Endodermal cell (in vitro differentiated cells): ENCODE results near the gene NPAS3. TPM values are rescaled to one million over a fixed set of nuclear protein-coding genes. Genes with fewer than 3 reads are reported as not detected.

ENCODE experiments used
- DNase-seq: peaks from one replicate; pipeline ENCODE4 v3.0.0-alpha.2; 2017
- H3K27ac ChIP-seq: 2 replicates; pipeline ENCODE4 v1.5.1; 2013; ENCODE audit warnings: mild to moderate bottlenecking, low read depth, low read length, moderate library complexity
- H3K27me3 ChIP-seq: 2 replicates; pipeline ENCODE4 v1.6.1; 2013; ENCODE audit warnings: mild to moderate bottlenecking, low read length, moderate library complexity; ENCODE audit not compliant: insufficient read depth, control insufficient read depth, poor library complexity, severe bottlenecking
- H3K36me3 ChIP-seq: 2 replicates; pipeline ENCODE4 v1.7.0; 2013; ENCODE audit warnings: mild to moderate bottlenecking, low read length, moderate library complexity; ENCODE audit not compliant: control insufficient read depth, insufficient read depth
- H3K4me1 ChIP-seq: one replicate; pipeline ENCODE4 v1.7.0; 2013; ENCODE audit warnings: low read length; ENCODE audit not compliant: control insufficient read depth, insufficient read depth
- H3K4me3 ChIP-seq: 2 replicates; pipeline ENCODE4 v1.5.1; 2013; ENCODE audit warnings: mild to moderate bottlenecking, low read length, moderate library complexity
- H3K9ac ChIP-seq: 2 replicates; pipeline ENCODE4 v1.6.1; 2013; ENCODE audit warnings: mild to moderate bottlenecking, low read length, moderate library complexity; ENCODE audit not compliant: poor library complexity, severe bottlenecking; ENCODE audit errors: extremely low read depth
- H3K9me3 ChIP-seq: 2 replicates; pipeline ENCODE4 v1.6.1; 2013; ENCODE audit warnings: mild to moderate bottlenecking, low read length, moderate library complexity; ENCODE audit not compliant: control insufficient read depth
- H3K27ac Mint-ChIP-seq: 2 replicates; pipeline ENCODE4 v1.8.0; 2020; ENCODE audit warnings: mixed read lengths
- H3K27me3 Mint-ChIP-seq: 2 replicates; pipeline ENCODE4 v1.8.0; 2021; ENCODE audit warnings: mild to moderate bottlenecking, mixed read lengths; ENCODE audit not compliant: insufficient read depth
- H3K36me3 Mint-ChIP-seq: 2 replicates; pipeline ENCODE4 v1.8.0; 2020; ENCODE audit warnings: low read depth, mixed read lengths
- H3K4me1 Mint-ChIP-seq: 2 replicates; pipeline ENCODE4 v1.8.0; 2020; ENCODE audit warnings: mixed read lengths
- H3K4me3 Mint-ChIP-seq: 2 replicates; pipeline ENCODE4 v1.8.0; 2020; ENCODE audit warnings: mild to moderate bottlenecking, moderate library complexity, mixed read lengths
- H3K9me3 Mint-ChIP-seq: 2 replicates; pipeline ENCODE4 v1.8.0; 2020; ENCODE audit warnings: mild to moderate bottlenecking, mixed read lengths
- CTCF ChIP-seq: fragments of 200-600 bp; sonication (generic); conservative IDR thresholded peaks from 2 replicates; pipeline ENCODE4 v1.5.0; 2021; ENCODE audit warnings: antibody characterized with exemption, mild to moderate bottlenecking
- WGBS, 2 experiments: methylation state at CpG; one replicate each; pipeline versions ENCODE4 v1.1.5 to v1.1.7; 2013; ENCODE audit warnings: missing lambda C conversion rate in 2 of 2, mixed read lengths in 1 of 2; ENCODE audit not compliant: insufficient coverage in 1 of 2, insufficient read length in 1 of 2; 5-methylcytosine and 5-hydroxymethylcytosine counted together
- total RNA-seq, 2 donors: library from RNA; stranded (reverse); fragmentation: NEBNext Ultra II Directional in 1 of 2; extraction: Animal tissue kit (Norgen Biotek cat#: 25700) in 1 of 2; gene quantifications; 2 replicates in 1 of 2; 3 replicates in 1 of 2; pipeline ENCODE4 v1.2.1, GENCODE V29; 2021

The NPAS3 gene
- total RNA-seq, 2 donors from 2014 or later: 1.4 to 1.6 TPM

GRCh38 chr14:33553706-33554278, 615.1 kb downstream of the NPAS3 start:
- no peaks in the 10 kb centered on the region for H3K9me3 Mint-ChIP-seq

GRCh38 chr14:33554988-33555387, 616.3 kb downstream of the NPAS3 start:
- no peak for DNase-seq
- 96 to 100% methylated on average over 2 of the region's 2 CpGs for WGBS, 2 experiments
- Histone ChIP-seq H3K36me3 (no peaks in the 10 kb centered on the region), H3K27ac (no peak overlapping the region), H3K4me3 (no peak overlapping the region), H3K27me3 (no peaks in the 10 kb centered on the region), H3K4me1 (no peaks in the 10 kb centered on the region), H3K9ac (no peak overlapping the region), H3K9me3 (no peaks in the 10 kb centered on the region)
- Mint-ChIP-seq H3K4me3 (no peak overlapping the region), H3K36me3 (no peaks in the 10 kb centered on the region), H3K9me3 (no peaks in the 10 kb centered on the region), H3K27me3 (peaks cover 2% of the 10 kb centered on the region), H3K4me1 (peaks cover 2% of the 10 kb centered on the region), H3K27ac (no peak overlapping the region)
- TF ChIP-seq CTCF: no peak

More at GRCh38 chr14:33553706-33554278, 615.1 kb downstream of the NPAS3 start:
- Histone ChIP-seq H3K36me3 (no peaks in the 10 kb centered on the region), H3K27me3 (no peaks in the 10 kb centered on the region), H3K9me3 (no peaks in the 10 kb centered on the region), H3K4me1 (no peaks in the 10 kb centered on the region), H3K27ac (no peak overlapping the region), H3K4me3 (no peak overlapping the region), H3K9ac (no peak overlapping the region)
- Mint-ChIP-seq H3K4me3 (no peak overlapping the region), H3K27ac (no peak overlapping the region), H3K27me3 (peaks cover 2% of the 10 kb centered on the region), H3K4me1 (no peaks in the 10 kb centered on the region), H3K36me3 (no peaks in the 10 kb centered on the region)
- no peak for TF ChIP-seq CTCF
- no peak for DNase-seq
- whole genome bisulfite sequencing, 2 experiments: 90 to 97% methylated on average over 5 to 6 of the region's 6 CpGs

- Mint-ChIP-seq H3K4me3 (no peak overlapping the region), H3K4me1 (peaks cover 2% of the 10 kb centered on the region), H3K9me3 (no peaks in the 10 kb centered on the region), H3K27me3 (no peaks in the 10 kb centered on the region), H3K27ac (no peak overlapping the region), H3K36me3 (no peaks in the 10 kb centered on the region)
- 89 to 100% methylated on average over 3 to 5 of the region's 5 CpGs for WGBS, 2 experiments
- H3K4me3 ChIP-seq: no peak overlapping the region
- no peak for DNase-seq
- no peaks in the 10 kb centered on the region for H3K36me3 ChIP-seq
- no peaks in the 10 kb centered on the region for H3K27me3 ChIP-seq
- no peaks in the 10 kb centered on the region for H3K4me1 ChIP-seq
- no peak overlapping the region for H3K27ac ChIP-seq
- no peak for TF ChIP-seq CTCF
- H3K9me3 ChIP-seq: no peaks in the 10 kb centered on the region
- H3K9ac ChIP-seq: no peak overlapping the region
Measured at GRCh38 chr14:33555710-33556350, 617.2 kb downstream of the NPAS3 start.
